Bladder microvascular endothelial cell (primary cell): ENCODE results near the gene IFT80. TPM values are rescaled to one million over a fixed set of nuclear protein-coding genes. Genes with fewer than 3 reads are reported as not detected.

Experiments
- total RNA-seq: library from RNA; depleted of rRNA; stranded (reverse); fragments of >200 nt; gene quantifications from 2 replicates; pipeline ENCODE4 v1.2.3, GENCODE V29; 2014

IFT80 gene
- total RNA-seq: 11.3 and 20.0 TPM in 2 replicates

GRCh38 chr3:160399125-160400029 lies at the start of gene IFT80, which contains the start of gene SMC4:
IFT80 (minus strand) TSS chr3:160399225; CDS start chr3:160384600, 14,625 bp downstream.
SMC4 (plus strand) TSS chr3:160399650; CDS start chr3:160400827, 1,177 bp downstream.

GRCh38 chr3:160225176-160226025 lies 173.6 kb downstream of the IFT80 start, which contains the start of gene C3orf80:
C3orf80 (plus strand) TSS chr3:160225422; CDS start chr3:160225636, 214 bp downstream.

Other genes with a start within 250 kb of the IFT80 start
- not detected in 2 replicates for gene C3orf80, start 173.8 kb downstream of the IFT80 start, total RNA-seq
- 59.9 and 83.1 TPM in 2 replicates for gene SMC4, start 425 bp upstream of the IFT80 start, total RNA-seq
- gene TRIM59, start 50.6 kb upstream of the IFT80 start, total RNA-seq: 17.9 and 20.1 TPM in 2 replicates
- 17.8 and 37.7 TPM in 2 replicates for gene KPNA4, start 166.3 kb upstream of the IFT80 start, total RNA-seq